ENCODE data around the gene FBF1.

Gene FBF1

DNA sequence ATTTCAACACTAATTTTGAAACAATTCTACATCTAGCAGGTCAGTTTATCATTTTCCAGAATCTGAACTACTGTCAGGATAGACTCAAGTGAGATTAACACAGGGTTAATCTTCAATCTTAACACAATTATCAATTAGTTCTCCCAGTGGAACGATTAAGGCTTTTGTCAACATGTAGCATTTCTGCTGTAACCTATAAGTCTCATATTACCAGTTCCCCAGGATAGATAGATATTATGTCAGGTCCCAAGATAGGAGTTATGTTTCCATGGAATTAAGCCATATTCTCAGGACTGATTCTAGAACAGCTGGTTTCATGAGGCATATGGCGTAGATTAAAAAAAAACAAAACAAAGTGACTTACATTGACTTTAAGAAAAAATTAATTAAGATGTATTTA is 4.4 kb upstream of the FBF1 start:
- no peak for DNase-seq

DNA sequence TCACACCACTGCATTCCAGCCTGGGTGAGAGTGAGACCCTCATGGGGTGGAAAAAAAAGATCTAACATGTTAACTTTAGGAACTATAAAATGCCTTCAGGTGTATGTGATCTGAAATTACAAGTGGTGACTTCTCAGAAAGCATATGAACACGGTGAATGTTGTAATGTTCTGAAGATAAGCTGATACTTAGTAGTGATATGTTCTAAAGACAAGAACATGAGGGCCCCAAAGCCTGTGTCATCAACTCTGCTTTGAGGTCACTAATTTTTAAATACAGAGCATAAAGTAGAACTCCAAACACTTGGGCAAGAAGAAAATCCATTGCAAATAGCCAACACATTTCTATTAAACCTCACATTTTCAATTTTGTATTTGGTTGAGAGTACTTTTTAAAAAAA is 2.6 kb upstream of the FBF1 start:
- no peak for DNase-seq

DNA sequence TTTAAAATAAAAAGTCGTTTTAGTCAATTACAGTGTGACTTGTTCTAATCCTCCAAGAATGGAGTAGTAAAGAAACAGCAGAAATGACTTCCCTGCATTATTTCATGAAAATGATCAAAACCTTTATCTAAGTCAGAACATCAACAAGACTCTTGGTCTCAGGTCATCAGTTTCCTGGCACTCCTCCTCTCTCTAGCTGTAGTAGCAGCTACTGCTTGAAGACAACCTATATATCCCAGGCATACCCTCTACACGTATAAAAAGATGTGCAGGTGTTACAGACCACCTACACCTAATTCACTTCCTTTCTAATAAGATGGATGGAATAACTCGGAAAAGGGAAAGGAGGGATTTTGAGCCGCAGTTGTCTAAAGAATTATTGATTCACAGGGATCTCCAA is 1.6 kb upstream of the FBF1 start:
- DNase-seq: no peak

DNA sequence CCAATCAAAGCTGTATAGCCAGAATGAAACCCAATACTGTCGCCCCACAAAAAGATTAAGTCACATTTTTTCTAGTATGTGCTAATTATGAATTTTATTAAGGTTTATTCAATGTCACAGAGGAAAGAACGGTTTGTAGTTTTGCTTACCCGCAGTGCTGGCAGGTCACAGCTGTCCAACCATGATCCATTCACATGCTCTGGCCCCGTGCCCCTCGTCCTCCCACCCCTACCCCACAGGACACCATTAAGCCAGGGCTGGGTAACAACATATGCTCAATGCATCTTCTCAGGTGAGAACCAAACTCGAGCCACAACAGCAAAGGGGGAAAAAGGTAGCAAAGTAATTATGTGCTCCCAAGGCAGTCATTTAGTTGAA is 589 bp upstream of the FBF1 start:
- no peak for DNase-seq

DNA sequence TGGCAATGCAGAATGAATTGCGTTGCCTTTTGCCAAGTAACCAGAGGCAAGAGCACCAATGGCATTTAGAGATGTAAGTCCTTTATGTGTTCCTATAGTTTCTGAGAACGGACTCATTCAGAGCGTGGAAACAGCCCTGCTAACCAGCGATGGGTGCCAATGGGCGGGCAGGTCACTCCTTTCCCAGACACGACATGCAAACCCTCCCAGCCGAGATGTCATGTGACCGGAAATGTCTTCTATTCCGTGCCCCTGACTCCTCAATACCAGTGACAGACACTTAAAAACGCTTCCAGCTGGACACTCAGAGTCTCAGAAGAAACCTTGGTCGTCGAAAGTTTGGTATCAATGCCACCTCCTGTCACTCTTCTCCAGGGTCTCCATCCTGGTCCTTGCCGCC is 3.2 kb downstream of the FBF1 start:
- no peak for DNase-seq

DNA sequence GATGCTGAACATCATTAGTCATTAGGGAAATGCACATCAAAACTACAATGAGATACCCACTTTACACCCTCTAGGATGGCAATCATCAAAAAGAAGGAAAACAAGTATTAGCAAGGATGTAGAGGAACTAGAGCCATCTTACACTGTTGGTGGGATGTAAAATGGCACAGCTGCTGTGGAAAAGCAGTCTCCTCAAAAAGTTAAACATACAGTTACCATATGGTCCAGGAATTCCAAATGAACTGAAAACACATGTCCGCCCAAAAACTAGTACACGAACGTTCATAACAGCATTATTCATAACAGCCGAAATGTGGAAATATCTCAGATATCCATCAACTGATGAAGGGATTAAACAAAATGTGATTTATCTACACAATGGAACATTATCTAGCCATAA is 7.0 kb downstream of the FBF1 start:
- no peak for DNase-seq

DNA sequence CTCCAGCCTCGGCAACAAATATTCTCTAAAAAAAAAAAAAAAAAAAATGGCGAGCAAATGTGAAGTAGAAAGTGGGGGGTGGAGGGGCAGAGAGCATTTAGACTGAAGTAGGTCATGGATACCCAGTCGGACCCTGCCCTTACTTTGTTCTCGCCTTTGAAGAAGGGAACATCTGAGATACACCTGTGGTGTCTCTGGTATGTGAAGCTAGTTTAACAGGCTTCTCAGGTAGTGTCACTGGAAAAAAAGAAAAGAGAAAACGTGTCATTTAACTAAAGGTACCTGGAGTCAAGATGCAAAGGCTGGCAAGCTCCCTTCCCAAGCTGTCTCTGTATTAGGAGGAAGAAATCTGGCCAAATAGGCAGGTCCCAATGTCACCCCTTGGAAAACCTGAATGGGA is 8.0 kb downstream of the FBF1 start:
- no peak for DNase-seq

DNA sequence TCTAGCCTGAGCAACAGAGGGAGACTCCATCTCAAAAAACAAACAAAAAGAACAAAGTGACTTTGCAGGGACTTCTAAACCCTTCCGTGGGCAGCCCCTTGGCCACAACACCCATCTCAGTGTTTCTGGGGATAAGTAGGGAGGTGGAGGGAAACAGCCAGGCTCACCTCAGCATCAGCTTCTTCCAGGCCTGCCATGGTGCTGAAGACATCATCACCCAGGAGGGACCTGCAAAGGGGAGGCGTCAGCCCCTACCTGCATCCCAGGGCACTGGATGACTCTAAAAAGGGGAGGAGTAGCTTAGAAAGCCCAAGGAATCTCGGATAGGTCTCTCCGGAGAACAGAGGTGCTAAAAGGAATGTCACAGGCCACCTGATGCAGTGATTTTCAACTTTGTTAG is 9.8 kb downstream of the FBF1 start:
- DNase-seq: no peak

DNA sequence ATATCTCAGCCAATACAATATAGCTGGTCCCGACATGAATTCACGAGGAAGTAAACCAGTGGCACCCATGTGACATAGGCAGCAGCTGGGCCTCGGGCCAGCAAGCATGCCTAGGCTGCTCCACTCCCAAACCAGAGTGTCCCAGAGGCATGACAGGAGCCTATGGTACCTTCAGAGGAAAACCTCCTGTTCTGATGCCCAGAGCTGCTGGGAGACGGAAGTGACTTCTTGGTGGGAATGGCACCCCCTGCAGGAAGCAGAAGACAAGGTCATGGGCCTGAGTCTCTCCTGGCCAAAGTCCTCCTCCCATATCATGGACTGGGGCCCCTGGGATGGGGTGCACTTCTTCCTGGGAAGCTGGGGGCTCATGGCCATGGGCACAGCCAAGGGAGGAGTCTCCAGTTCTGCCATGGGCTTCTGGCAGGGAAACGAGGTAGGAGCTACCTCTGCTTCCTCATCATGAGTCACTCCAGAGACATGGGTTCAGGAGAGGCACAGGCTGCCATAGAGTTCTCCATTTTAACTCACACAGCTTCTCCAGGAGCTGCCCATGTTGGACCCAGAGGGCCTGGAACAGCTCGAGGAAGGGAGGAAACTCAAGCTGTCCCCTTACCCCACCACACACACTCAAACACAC is 13.4 kb downstream of the FBF1 start:
- DNase-seq: no peak

DNA sequence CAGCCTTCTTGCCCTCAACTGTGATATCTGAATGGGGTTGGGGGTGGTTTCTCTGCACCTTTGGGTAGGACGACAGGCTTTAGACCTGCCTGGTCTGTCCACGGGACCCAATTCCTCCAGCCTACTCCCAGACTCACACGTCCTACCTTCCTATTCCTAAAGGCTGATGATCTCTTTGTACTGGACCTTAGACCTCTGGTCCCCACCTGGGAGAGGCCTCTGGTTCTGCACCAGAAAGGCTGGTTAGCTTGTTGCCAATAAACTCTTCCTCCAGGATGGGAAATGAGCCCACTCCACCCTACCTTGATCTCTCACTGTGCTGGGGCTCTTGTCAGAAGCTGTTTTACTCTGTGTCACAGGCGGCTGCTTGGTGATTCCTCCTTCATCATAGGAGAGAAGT is 14.4 kb downstream of the FBF1 start:
- DNase-seq: no peak

DNA sequence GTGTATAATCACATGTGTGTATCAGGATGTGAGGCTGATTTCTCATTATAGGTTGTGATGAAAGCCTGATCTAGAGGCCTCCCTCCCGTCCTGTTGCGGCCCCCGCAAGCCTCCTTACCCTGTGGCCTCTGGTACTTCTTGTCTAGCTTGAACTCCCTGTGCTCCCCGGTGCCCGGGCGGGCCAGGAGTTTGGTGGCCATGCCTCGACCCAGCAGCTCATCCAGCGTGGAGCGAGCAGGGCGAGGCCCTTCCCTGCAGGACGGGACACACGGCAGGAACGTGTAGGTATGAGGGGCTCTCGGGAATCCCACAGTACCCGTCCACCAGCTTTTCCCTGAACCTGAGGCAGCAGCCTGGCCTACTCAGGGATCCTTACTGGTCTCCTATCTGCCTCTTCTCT is 14.9 kb downstream of the FBF1 start:
- DNase-seq: no peak

DNA sequence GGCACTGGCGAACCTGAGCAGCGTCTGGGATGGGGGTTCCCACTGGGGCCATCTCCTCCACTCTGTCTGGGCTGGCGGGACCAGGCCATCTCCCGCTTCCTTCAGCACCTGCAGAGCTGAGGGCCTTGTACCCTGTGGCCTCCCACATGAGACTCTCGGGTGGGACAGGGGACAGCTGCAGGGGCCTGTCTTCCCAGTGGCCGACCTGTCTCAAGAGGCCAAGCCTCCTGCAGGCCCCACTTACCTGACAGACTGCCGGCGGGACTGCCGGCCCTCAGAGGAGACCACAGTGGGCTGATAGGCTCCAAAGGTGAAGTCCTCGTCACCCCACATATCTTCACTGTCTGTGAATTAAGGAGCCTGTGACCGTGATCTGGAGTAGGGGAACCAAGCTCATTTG is 15.7 kb downstream of the FBF1 start:
- no peak for DNase-seq

DNA sequence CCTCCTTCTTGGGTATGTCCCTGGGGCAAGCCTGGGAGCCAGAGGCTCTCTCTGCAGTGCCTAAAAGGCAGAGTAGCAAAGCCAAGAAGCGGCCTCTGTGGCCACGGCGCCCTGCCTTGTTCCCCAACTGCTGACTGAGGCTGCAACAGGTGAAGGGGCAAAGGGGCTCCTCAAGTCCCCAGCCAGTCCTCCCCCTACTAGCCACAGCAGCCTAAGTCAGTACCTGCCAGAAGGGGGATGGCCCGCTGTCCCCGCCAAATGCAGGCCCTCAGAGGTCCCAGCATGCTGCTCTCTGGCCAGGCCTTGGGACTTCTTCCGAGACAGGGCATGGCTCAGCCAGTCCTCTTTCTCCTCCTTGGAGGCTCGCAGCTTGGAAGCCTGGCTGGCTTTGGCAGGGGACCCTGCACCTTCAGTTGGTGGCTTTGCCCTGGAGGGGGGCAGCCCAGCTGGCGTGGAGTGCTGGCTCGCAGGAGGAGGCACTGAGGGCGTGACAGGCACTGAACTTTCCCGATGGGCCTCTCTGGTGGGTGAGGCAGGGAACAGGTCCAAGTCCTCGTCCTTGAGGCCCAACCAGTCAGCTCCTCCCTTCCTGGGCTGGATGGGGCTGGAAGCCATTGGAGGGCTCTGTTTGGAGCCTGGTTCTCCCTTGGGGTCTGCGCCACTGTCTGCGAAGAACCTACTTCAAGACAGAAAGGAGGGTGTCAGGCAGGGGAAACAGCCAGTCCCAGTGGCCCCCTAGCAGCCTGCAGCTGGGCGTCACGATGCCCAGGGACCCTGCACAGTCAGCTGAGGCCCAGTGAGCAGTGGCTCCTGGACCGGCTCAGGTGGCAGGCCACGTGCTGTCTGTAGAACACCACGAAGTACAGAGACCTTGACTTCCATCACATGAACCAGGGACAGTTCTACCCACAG is 17.6 kb downstream of the FBF1 start:
- DNase-seq: no peak

DNA sequence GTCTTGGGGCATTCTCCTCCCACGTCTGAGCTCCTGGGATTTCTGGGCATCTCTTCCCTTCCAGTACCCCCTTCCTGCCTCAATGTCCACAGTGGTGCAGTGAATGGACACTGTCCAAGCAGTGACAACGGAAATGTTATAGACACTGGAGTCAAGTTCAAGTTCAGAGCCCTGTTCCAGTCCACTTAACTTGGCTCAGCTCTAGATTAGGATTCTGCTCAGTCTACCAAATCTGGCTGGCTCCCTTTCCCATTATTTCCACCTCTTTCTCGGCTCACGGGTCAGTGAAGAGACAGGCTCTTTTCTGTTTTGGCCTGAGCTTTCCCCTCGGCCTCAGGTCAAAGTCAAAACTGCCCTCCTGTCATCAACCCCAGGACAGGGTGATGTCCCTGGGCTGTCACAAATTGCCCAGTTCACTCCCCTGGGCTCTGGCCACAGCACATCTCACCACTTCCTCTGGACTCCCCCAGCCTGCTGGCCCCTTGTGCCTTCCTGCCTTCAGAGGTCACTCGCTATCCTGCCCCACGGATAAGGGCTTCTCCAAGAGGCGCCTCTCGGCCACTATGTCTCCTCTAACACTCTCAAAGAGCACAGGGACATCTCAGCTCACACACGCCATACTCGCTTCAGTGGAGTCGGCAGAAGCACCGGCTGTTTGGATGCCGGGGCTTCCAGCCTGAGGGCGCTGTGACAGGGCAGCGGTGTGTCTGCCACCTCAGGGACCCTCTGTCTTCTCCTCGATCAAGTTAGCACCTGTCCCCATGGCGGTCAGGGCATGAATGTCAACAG is 18.5 kb downstream of the FBF1 start:
- no peak for DNase-seq

DNA sequence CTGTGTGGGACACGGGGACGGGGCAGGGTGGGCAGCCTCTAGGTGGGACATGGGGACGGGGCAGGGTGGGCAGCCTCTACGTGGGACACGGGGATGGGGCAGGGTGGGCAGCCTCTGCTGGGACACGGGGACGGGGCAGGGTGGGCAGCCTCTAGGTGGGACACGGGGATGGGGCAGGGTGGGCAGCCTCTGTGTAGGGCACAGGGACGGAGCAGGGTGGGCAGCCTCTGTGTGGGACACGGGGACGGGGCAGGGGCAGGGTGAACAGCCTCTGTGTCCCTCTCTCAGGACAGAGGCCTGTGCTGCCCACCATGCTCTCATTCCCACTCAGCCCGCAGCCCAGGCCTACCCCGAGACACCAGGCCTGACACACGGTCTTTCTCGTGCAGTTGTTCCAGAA is 19.2 kb downstream of the FBF1 start:
- DNase-seq: no peak

DNA sequence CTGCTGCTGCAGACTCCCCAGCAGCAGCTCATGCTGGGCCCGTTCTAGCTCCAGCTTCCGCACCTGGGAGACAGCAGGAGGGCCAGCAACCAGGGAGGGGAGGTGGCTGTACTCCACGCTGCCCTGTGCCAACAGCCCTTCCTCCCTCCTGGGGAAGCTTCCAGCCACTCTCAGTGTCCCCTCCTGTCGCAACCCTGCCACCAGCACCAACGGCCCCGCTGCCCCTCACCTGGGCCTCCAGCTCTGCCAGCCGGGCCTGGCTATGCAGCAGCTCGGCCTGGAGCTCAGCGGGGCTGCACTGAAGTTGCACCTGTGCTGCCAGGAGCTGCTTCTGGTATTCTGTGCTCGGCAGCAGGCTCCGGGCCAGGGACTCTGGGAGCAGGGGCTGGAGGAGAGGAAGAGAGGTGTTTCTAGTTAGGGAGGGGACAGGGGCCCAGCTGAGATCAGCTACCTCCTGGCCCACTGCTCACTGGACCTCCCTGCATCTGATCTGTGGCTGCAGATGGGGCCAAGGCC is 20.7 kb downstream of the FBF1 start:
- DNase-seq: no peak

DNA sequence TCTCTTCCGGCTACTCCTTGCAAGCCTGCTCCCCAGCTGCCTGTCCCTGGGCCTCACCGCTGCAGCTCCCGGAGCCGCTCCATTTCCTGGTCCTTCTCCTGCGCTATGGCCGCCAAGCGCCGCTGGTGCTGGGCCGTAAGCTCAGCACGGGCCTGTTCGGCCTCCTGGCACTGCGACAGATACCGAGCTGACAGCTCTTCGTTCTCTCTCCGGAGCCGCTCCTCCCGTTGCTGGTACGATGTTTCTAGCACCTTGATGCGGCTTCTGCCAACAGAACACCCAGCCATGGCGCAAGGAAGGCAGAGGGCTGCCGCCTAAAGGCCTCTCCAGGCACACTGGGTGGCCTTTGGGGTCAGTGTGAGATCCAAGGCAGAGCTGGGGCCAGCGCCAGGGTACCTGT is 21.2 kb downstream of the FBF1 start:
- DNase-seq: no peak

DNA sequence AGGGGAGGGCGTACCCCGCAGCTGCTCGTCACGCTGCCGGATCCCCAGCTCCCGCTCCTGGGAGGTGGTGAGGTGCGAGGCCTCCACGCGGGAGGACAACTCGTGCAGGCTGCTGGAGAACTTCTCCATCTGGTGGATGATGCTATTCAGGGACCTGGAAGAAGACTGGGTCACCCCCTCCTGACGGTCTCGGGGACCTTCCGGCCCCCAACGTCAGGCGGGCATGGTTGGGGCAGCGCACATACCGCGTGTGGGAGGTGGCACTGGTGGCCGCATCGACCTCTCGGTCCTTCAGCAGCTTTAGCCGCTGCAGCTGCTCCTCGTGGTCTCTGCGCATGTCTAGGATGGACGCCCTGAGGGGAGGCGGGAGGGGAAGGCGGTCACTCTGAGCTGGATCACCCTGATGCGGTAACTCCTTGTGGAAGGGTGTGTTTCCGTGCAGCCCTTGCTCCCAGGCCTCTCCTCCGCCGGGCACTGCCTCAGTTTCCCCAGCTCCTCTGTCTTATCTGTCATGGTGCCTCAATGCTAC is 22.9 kb downstream of the FBF1 start:
- DNase-seq: no peak

DNA sequence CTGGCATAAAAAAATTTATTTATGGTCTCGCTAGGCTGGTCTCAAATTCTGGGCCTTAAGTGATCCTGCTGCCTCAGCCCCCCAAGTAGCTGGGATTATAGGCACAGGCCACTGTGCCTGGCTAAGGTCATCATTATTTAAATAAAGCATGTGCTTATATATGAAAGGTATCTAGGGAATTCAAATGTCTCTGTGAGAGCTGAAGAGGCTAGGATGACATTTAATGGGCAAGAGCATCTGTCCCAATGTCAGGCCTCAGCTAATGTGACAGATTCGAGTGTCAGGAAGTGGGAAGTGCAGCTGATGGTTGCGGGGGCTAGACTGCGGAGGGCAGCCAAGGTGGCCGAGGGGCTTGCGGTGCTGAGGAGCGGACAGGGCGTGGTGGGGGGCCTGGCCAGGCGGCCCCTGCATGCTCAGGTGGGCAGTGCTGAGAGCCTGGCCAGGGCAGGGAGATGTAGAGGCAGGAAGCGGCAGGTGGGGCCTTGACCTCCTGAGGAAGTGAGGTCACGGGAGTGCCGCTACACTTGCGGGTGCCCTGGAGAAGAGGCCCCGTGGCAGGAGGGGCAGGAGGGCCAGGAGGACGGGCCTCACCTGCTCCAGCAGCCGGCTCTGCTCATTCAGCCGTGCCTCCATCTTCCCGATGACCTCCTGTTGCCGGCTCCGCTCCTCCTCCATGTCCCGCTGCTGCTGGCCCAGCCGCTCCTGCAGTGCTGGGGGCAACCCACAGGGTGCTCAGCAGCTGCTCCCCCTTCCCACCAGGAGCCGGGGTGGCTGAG is 23.5 kb downstream of the FBF1 start:
- DNase-seq: no peak

DNA sequence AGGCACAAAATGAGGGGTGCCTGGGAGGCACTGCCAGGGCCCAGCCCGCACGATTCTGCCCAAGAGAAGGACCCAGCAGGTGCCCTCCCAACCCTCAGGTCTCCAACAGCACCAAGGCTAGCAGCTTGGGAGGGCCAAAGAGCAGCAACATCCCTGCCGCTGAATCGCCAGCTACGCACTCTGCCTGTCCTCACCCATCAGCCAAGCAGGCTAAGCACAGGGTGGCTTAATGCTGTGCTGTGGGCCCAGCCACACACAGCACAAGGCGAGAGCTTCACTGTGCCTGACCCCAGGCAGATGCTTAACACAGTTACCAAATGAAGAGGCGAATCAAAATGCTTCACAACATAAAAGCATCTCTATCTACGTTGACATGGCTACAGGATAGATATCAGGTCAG is 25.6 kb downstream of the FBF1 start:
- DNase-seq: no peak

DNA sequence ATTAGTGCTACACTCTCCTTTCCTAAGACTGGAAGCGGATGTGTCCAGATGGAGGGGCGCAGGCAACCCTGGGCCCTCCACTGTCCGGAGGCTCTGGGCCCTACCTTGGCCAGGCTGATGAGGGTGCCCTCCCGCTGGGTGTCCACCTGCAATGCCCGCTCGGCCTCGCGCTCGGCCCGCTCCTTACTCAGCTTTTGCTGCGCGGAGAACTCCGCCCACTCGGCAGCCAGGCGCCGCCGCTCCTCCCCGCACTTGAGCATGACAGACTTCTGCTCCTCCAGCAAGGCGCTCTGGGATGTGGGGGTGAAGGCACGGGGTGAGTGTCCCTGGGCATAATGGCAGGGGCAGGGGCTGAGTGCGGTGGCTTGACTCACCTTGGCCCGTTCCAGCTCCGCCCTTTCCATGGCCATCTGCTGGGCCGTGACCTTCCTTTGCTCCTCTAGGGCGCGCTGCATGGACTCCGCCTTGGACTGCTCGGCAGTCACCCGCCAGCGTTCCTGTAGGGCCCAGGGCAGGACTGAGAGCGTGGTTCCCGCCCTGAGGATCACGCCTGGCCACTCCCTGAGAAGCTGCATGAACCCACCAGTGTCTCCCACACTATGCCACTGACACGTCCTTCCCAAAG is 26.1 kb downstream of the FBF1 start:
- DNase-seq: no peak

DNA sequence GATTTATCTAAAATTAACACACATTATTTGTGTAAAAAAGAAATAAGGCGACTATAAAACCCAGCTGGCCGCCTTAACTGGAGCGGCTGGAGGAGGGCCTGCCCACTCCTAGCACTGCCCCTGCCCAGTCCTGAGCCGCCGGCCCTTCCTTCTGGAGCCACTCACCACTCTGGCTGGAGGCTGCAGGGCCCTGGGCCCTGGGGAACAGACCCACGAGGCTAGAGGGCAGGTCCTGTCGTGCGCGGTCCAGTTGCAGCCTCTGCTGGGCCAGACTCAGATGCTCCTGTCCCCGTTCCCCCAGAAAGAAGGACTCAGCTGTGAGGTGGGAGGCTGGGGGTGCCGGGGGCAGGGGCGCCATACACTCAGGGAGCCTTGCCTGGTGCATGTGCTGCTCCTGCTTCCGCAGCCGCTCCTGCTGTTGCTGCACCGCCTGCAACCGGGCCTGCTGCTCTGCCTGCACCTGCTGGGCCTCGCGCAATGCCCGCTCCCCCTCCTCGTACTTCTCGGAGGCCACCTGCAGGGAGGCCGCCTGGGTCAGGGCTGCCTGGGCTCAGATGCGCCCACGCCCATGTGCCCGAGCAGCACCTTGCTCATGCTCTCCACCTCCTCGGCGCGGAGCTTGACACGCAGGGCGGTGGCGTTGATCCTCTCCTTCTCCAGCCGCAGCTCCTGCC is 27.2 kb downstream of the FBF1 start:
- DNase-seq: no peak
